NOMO-1 (cell line): ENCODE data around the gene PTPN21.

Experiments used
- DNase-seq, 2 experiments: peaks; one replicate each; lab custom pipeline; 2025; ENCODE audit not compliant: unreplicated experiment in 2 of 2; lab: John Stamatoyannopoulos, UW

PTPN21 gene

DNA sequence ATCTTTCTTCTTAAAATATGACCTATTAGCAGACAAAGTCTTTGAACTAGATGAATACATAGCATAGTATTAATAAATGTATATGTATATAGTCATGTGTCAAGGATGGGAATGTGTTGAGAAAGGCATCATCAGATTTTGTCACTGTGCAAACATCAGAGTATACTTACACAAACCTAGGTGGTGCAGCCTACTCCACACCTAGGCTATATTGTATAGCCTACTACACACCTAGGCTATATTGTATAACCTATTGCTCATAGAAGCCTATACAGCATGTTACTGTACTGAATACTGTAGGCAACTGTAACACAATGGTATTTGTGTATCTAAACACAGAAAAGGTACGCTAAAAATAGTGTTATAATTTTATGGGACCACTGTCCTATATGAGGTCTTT is 47.6 kb downstream of the PTPN21 start:
- no peak for DNase-seq

DNA sequence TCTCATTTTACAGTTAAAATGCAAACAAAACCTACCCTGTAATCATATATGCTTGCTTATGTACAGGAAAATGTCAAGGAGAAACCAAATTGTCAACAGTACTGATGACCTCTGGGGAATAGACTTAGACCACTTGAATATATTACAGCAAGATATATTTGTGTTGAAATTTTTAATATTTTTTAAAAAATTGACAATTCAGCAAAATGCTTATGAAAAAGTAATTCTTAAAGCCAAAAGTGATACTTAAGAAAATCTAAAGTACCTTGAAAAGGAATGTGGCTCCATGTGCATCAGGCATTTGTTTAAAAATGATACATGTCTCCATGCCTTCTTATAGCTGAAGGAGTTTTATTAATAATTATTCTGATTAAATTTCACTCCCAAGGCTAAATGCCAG is 49.2 kb downstream of the PTPN21 start:
- DNase-seq, result no peak

GRCh38 chr14:88504602-88505001 is 50.2 kb downstream of the PTPN21 start:
- no peak for DNase-seq

- no peak for DNase-seq
These were observed 50.9 kb downstream of the PTPN21 start for GRCh38 chr14:88503754-88504406.

DNA sequence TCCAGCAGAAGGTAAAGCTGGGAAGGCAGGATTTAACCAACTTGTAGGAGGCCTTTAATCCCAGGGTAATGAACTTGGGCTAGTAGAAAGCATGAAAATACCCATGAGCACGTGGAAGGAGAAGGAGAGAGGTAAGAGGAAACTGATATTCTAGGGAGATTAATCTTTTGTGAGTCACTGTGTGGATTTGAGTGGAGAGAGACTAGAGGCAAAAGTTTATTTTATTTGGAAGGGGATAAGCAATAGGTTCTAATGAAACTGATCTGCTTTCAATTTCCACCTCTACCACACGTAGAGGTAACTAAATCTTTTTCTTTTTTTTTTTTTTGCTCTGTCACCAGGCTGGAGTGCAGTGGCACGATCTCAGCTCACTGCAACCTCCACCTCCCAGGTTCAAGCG is 52.1 kb downstream of the PTPN21 start:
- no peak for DNase-seq

- no peak for DNase-seq
These were observed 54.2 kb downstream of the PTPN21 start for GRCh38 chr14:88500611-88501010.

- DNase-seq, result no peak
These were observed 55.6 kb downstream of the PTPN21 start for GRCh38 chr14:88499225-88499624.

DNA sequence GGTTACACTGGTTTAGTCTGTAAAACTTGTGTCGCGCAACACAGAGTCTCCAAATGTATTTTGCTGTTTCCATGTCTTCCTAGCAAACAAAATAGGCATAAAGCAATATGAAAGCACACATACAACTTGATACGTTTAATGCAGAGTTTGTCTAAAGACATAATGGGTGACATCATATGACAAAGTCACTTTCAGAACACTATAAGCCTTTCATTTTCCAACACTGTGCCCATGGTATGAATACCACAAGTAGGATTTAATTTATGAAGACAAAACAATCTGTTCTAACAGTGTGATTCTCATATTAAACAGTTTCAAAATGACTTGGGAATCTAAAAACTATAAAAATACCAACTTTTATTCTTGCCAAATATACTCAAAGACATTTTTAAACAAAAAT is 58.4 kb downstream of the PTPN21 start:
- DNase-seq, result no peak

- no peak for DNase-seq
These were observed 61.2 kb downstream of the PTPN21 start for GRCh38 chr14:88493392-88494185.

DNA sequence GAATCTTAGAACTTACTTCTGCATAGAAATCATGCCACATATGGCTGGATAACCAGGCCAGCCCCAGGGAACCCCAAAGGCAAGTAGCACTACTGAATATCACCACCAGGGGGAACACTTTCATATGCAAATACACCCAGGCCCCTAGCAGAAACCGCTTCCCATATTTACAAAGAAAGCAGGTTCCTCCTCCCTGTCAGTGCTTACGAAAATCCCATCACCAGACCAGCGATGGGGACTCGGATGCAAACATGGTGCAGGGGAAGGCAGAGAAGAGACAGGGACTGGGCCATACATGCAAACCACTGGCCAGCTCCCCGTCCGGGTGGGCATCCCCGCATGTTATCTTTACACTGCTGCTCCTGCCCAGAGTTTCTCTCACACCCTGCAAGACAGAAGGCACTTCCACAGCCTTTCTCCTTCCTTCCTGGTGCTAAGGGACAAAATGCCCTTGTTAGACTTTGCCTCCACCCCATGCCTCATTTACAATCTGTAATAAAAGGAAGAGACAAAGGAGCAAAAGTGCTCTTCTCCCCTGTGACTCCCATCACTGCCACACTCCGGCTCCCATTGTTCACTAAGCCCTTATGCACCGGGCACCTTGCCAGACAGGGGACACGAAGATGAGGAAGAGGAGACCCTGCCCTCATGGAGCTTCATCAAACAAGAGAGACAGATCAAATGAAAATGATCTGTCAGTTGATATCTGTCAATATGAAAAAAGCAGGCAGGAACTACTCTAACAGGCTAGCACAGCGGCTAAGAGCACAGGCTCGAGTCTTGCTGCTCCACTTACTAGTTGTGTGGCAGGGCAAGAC is 62.3 kb downstream of the PTPN21 start:
- DNase-seq, result peak; percentile 64 to 80

GRCh38 chr14:88490168-88490567 is 64.6 kb downstream of the PTPN21 start:
- no peak for DNase-seq

DNA sequence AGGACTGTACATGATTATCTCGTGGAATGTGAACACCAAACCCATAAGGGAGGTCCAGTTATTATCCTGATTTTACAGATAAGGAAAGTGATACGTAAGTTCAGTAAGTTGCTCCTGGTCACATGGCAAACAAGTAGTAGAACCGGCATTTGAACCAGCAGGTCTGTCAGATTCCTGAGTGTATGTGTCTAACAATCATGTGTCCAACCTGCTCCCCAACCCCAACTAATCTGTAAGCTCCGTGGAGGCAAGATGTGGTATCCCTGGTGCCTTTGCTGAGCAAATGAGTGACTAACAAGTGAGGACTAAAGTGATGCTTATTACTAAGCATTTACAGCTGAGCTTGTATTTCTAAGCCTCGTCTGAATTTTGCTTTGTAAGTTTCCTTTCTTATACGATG is 65.9 kb downstream of the PTPN21 start:
- no peak for DNase-seq

DNA sequence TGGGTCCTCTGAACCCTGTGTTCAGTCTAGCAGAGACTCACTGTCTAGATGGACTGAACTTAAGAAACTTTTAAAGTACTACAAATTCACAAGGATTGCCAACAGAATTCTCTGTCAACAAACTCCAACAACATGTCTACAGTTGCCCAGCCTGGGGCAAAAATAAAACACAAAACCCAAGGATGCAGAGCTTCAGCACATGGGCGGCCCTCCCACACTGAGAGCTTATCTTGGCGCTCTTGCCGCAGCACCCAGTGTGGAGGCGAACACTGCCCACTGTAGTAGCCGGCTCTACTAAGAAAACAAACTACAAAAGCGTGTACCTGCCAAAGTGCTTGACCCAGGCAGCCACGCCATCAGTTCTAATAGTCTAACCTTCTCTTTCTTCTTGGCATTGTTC is 66.7 kb downstream of the PTPN21 start:
- no peak for DNase-seq

- DNase-seq, result no peak
These were observed 72.3 kb downstream of the PTPN21 start for GRCh38 chr14:88482524-88482923.

DNA sequence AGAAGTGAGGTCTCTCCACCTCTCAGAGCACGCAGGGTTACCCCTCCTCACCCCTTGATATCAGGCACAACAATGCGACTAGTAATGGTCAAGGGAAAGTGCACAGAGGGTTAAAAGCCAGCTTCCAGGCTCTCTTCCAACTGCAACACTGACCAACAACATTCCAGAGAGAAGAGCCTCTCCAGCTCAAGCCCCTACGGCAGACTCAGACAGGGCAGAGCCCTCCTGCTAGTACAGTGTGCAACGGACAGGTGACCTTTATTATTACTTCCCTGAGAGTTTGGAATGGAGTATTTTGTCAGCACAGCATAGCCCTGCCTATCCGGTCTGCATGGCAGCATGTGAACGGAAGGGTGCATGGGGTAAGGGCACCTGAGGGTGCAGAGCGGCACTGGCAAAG is 73.0 kb downstream of the PTPN21 start:
- DNase-seq, result no peak

GRCh38 chr14:88481059-88481458 is 73.7 kb downstream of the PTPN21 start:
- DNase-seq, result no peak

DNA sequence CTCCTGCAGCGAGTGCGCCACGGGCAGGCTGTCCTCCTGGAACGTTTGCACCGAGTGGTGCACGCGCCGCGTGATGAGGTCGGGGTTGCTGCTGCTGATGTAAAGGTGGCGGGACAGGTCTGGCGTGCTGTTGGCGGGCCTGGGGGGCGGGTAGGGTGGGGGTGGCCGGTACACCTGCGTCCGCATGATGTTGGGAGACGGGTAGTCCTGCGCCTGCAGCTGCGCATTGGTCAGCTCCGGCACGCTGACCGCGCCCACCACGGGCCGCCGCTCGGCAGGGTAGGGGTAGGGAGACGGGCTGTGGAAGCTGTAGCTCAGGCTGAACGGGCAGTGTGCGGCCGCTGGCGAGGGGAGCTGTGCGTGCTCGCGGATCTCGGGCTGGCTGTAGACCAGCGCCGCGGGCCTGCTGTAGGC is 75.2 kb downstream of the PTPN21 start:
- no peak for DNase-seq

DNA sequence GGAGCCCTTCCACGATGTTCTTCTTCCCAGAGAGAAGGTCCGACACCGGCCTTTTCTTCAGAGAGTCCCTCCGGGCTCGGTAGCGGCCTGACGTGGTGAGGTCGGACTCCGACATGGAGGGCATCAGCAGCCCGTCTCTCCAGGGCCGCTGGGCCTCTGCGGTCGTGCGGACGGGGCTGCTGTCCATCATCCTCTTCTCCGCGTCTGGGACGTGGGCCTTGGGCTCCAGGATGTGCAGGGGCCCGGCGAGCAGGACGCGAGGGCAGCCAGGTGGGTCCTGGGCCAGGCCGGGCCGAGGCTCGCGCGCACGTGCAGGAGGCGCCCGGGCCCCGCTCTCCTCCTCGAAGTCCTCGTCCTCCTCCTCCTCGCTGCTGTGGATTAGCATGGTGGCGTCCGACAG is 75.9 kb downstream of the PTPN21 start:
- no peak for DNase-seq

GRCh38 chr14:88477513-88478250 is 77.1 kb downstream of the PTPN21 start:
- DNase-seq, result no peak

GRCh38 chr14:88476825-88477224 is 78.0 kb downstream of the PTPN21 start:
- DNase-seq, result no peak

- no peak for DNase-seq
These were observed 78.5 kb downstream of the PTPN21 start for GRCh38 chr14:88476214-88476774.
